SK-N-SH (cell line): ENCODE results near the gene RALY. TPM values are rescaled to one million over a fixed set of nuclear protein-coding genes. Genes with fewer than 3 reads are reported as not detected.

Experiments
- CTCF ChIA-PET: fragments of 300-600, 350-600 bp; formaldehyde crosslinking; extraction: SDS; loops from one replicate; lab custom pipeline; 2021; lab: Yijun Ruan, JAX
- POLR2A ChIA-PET: fragments of 350-600 bp; sonication (Branson Sonifier 250); formaldehyde crosslinking; extraction: SDS; loops from one replicate; lab custom pipeline; 2020; ENCODE audit warnings: antibody characterized with exemption, inconsistent platforms; lab: Yijun Ruan, JAX
- DNase-seq: peaks from one replicate; pipeline ENCODE4 v3.0.0; 2012
- H2AFZ ChIP-seq: fragments of 200-600 bp; sonication (generic); 2 replicates; pipeline ENCODE4 v1.8.1; 2016; ENCODE audit warnings: antibody characterized with exemption, mild to moderate bottlenecking, low read depth
- H3F3A ChIP-seq: fragments of 200-600 bp; sonication (generic); replicated peaks from 2 replicates; pipeline ENCODE3; 2016; ENCODE audit warnings: antibody characterized with exemption, mild to moderate bottlenecking; ENCODE audit not compliant: insufficient read depth
- H3K27ac ChIP-seq, 2 experiments: fragments of 200-500 bp in 1 of 2; fragments of 200-600 bp in 1 of 2; sonication (Bioruptor generic) in 1 of 2; sonication (generic), shearing (Covaris generic) in 1 of 2; 2 replicates each; pipeline versions ENCODE4 v1.5.1 to v1.6.1; 2014 to 2016; ENCODE audit warnings: low read depth in 2 of 2, inconsistent platforms in 1 of 2, low read length in 1 of 2, mild to moderate bottlenecking in 1 of 2, mixed read lengths in 1 of 2
- H3K27me3 ChIP-seq: fragments of 200-600 bp; sonication (generic), shearing (Covaris generic); 2 replicates; pipeline ENCODE4 v1.6.1; 2016; ENCODE audit warnings: mixed run types; ENCODE audit not compliant: insufficient read depth
- H3K36me3 ChIP-seq, 2 experiments: fragments of 200-500 bp in 1 of 2; fragments of 200-600 bp in 1 of 2; sonication (Bioruptor generic) in 1 of 2; sonication (generic) in 1 of 2; replicated peaks in 1 of 2; 2 replicates each; pipeline versions ENCODE3 to v1.5.1; 2014 to 2016; ENCODE audit warnings: low read length in 1 of 2, mild to moderate bottlenecking in 1 of 2; ENCODE audit not compliant: insufficient read depth in 2 of 2, control insufficient read depth in 1 of 2
- H3K4me1 ChIP-seq, 2 experiments: fragments of 200-500 bp in 1 of 2; fragments of 200-600 bp in 1 of 2; sonication (Bioruptor generic) in 1 of 2; sonication (generic), shearing (Covaris generic) in 1 of 2; 2 replicates each; pipeline versions ENCODE4 v1.5.1 to v1.6.1; 2014 to 2016; ENCODE audit warnings: low read depth in 1 of 2, low read length in 1 of 2, mixed run types in 1 of 2; ENCODE audit not compliant: insufficient read depth in 2 of 2, control insufficient read depth in 1 of 2
- H3K4me2 ChIP-seq: fragments of 200-600 bp; sonication (generic), shearing (Covaris generic); 2 replicates; pipeline ENCODE4 v1.6.1; 2017; ENCODE audit warnings: mixed run types
- H3K4me3 ChIP-seq, 2 experiments: fragments of 200-500 bp in 1 of 2; fragments of 200-600 bp in 1 of 2; sonication (Bioruptor generic) in 1 of 2; sonication (generic), shearing (Covaris generic) in 1 of 2; 2 replicates each; pipeline versions ENCODE4 v1.5.1 to v1.8.1; 2014 to 2016; ENCODE audit warnings: low read depth in 2 of 2, inconsistent platforms in 1 of 2, low read length in 1 of 2, mild to moderate bottlenecking in 1 of 2, mixed read lengths in 1 of 2, moderate library complexity in 1 of 2
- H3K79me2 ChIP-seq: fragments of 200-600 bp; sonication (generic); 2 replicates; pipeline ENCODE4 v1.8.1; 2017; ENCODE audit warnings: mild to moderate bottlenecking; ENCODE audit not compliant: insufficient read depth
- H3K9ac ChIP-seq: fragments of 200-600 bp; sonication (generic); 2 replicates; pipeline ENCODE4 v1.6.1; 2017; ENCODE audit warnings: mixed run types
- H3K9me2 ChIP-seq: fragments of 200-600 bp; sonication (generic); 2 replicates; pipeline ENCODE4 v1.6.1; 2017; ENCODE audit warnings: mixed run types
- H3K9me3 ChIP-seq: fragments of 200-600 bp; sonication (generic); 2 replicates; pipeline ENCODE4 v1.6.1; 2017; ENCODE audit warnings: mixed run types, mild to moderate bottlenecking, moderate library complexity
- H4K20me1 ChIP-seq: fragments of 200-600 bp; sonication (generic); 2 replicates; pipeline ENCODE4 v1.6.1; 2017; ENCODE audit warnings: mild to moderate bottlenecking, mixed run types; ENCODE audit not compliant: insufficient read depth
- CHD2 ChIP-seq: fragments of 150-350 bp; IDR thresholded peaks from 2 replicates; pipeline ENCODE4 v1.6.1; 2018; ENCODE audit warnings: low read length; ENCODE audit not compliant: partially characterized antibody
- CTCF ChIP-seq: fragments of 200-600 bp; sonication (generic); IDR thresholded peaks from 2 replicates; pipeline ENCODE4 v1.6.1; 2017; ENCODE audit warnings: antibody characterized with exemption, mild to moderate bottlenecking, moderate library complexity
- ELF1 ChIP-seq: IDR thresholded peaks from 2 replicates; pipeline ENCODE4 v1.4.0; 2012
- FOSL2 ChIP-seq: IDR thresholded peaks from 2 replicates; pipeline ENCODE4 v1.4.0; 2012; ENCODE audit warnings: low read depth, mild to moderate bottlenecking, moderate library complexity, borderline replicate concordance
- FOXM1 ChIP-seq: IDR thresholded peaks from 2 replicates; pipeline ENCODE4 v1.4.0; 2012; ENCODE audit warnings: low read depth, mild to moderate bottlenecking
- GABPA ChIP-seq: IDR thresholded peaks from 2 replicates; pipeline ENCODE4 v1.4.0; 2012; ENCODE audit warnings: low read depth, mild to moderate bottlenecking
- GATA2 ChIP-seq: sonication (generic); formaldehyde crosslinking; IDR thresholded peaks from 2 replicates; pipeline ENCODE4 v1.5.0; 2020; ENCODE audit warnings: mild to moderate bottlenecking, missing genetic modification reagents
- JUND ChIP-seq: IDR thresholded peaks from 2 replicates; pipeline ENCODE4 v1.4.0; 2012
- MAX ChIP-seq: IDR thresholded peaks from 2 replicates; pipeline ENCODE4 v1.4.0; 2012; ENCODE audit warnings: low read depth
- MEF2A ChIP-seq: IDR thresholded peaks from 2 replicates; pipeline ENCODE4 v1.4.0; 2012; ENCODE audit warnings: low read depth, borderline replicate concordance
- MXI1 ChIP-seq: IDR thresholded peaks from 2 replicates; pipeline ENCODE4 v1.6.1; 2012; ENCODE audit warnings: mild to moderate bottlenecking, low read depth, low read length, improper control_type of control experiment
- PBX3 ChIP-seq: IDR thresholded peaks from 2 replicates; pipeline ENCODE4; 2012
- RCOR1 ChIP-seq: fragments of 150-350 bp; IDR thresholded peaks from 2 replicates; pipeline ENCODE4 v1.6.1; 2017; ENCODE audit warnings: antibody characterized with exemption, low read length
- RFX5 ChIP-seq: IDR thresholded peaks from 2 replicates; pipeline ENCODE4 v1.6.1; 2012; ENCODE audit warnings: mild to moderate bottlenecking, improper control_type of control experiment, low read length
- RXRA ChIP-seq: IDR thresholded peaks from 2 replicates; pipeline ENCODE4 v1.4.0; 2012; ENCODE audit warnings: low read depth, mild to moderate bottlenecking, borderline replicate concordance
- SMC3 ChIP-seq: IDR thresholded peaks from 2 replicates; pipeline ENCODE4 v1.6.1; 2012; ENCODE audit warnings: low read depth, low read length, improper control_type of control experiment
- TAF1 ChIP-seq: IDR thresholded peaks from 2 replicates; pipeline ENCODE4 v1.6.1; 2012; ENCODE audit warnings: low read depth, mild to moderate bottlenecking, low read length, moderate library complexity, borderline replicate concordance
- TCF12 ChIP-seq: IDR thresholded peaks from 2 replicates; pipeline ENCODE4 v1.4.0; 2012
- TEAD4 ChIP-seq: IDR thresholded peaks from 2 replicates; pipeline ENCODE4 v1.4.0; 2012; ENCODE audit warnings: mild to moderate bottlenecking, borderline replicate concordance; ENCODE audit not compliant: insufficient read depth
- USF2 ChIP-seq: fragments of 150-350 bp; IDR thresholded peaks from 2 replicates; pipeline ENCODE4 v1.6.1; 2017; ENCODE audit warnings: antibody characterized with exemption, low read length, low read depth, borderline replicate concordance
- YY1 ChIP-seq: IDR thresholded peaks from 2 replicates; pipeline ENCODE4 v1.4.0; 2012; ENCODE audit warnings: low read depth, mild to moderate bottlenecking
- WGBS: methylation state at CpG from one replicate; pipeline ENCODE4 v1.1.6; 2017; ENCODE audit warnings: low lambda C conversion rate; 5-methylcytosine and 5-hydroxymethylcytosine counted together
- polyA plus RNA-seq, 3 experiments: library from polyadenylated mRNA; depleted of rRNA; stranded (reverse); fragments of >200 nt; gene quantifications; 2 replicates each; pipeline ENCODE4 v1.2.3, GENCODE V29; 2012

The RALY gene
- polyA plus RNA-seq, 1 of the 3 experiments (the other 2 are of a cell fraction) = 130 TPM

GRCh38 chr20:34108616-34109174, 115.0 kb downstream of the RALY start:
- Histone ChIP-seq H2AFZ (no peak overlapping the region), H3K27me3 (no peaks in the 10 kb centered on the region), H3K4me1 (peaks cover 7 to 21% of the 10 kb centered on the region in 2 experiments; a peak in 3 of 4 replicates), H3F3A (peaks cover 16% of the 10 kb centered on the region), H3K27ac (no peak overlapping the region), H3K4me2 (peak overlapping the region; percentile 43), H4K20me1 (peaks cover 74% of the 10 kb centered on the region), H3K9me3 (no peaks in the 10 kb centered on the region), H3K36me3 (peaks cover 42 to 47% of the 10 kb centered on the region in 2 experiments), H3K79me2 (peaks cover 84% of the 10 kb centered on the region), H3K4me3 (no peak overlapping the region), H3K9me2 (no peaks in the 10 kb centered on the region), H3K9ac (no peak overlapping the region)
- ChIA-PET POLR2A (no interaction called here), CTCF (interaction anchor here (1.3 to 1.4 kb wide), 2 partner anchors 12 to 31 kb away, joined by 3 read pairs; no protein-coding TSS in a partner anchor)
- TF ChIP-seq MEF2A (no peak), YY1 (no peak), ELF1 (no peak), TCF12 (no peak), TEAD4 (no peak), CHD2 (no peak)
- DNase-seq = no peak
- WGBS = 88% methylated on average over 4 of the region's 4 CpGs

- no peaks in the 10 kb centered on the region for H3K27me3 ChIP-seq
- H3K9ac ChIP-seq = no peak overlapping the region
- TF ChIP-seq SMC3 (no peak), FOXM1 (no peak), TAF1 (no peak), TCF12 (no peak), MAX (no peak), MEF2A (no peak), TEAD4 (no peak), CTCF (no peak), RXRA (no peak), PBX3 (no peak), GATA2 (CRISPR knock-in tag) (no peak), MXI1 (no peak), USF2 (no peak), FOSL2 (no peak), JUND (no peak), GABPA (no peak), RCOR1 (no peak), RFX5 (no peak)
- TF ChIP-seq, all 33 proteins: peak for 0
- 96% methylated on average over 6 of the region's 6 CpGs for WGBS
- Histone ChIP-seq H3K36me3 (peaks cover 34 to 42% of the 10 kb centered on the region in 2 experiments), H3K4me3 (no peak overlapping the region; a peak in 1 of 4 replicates), H3K9me2 (no peaks in the 10 kb centered on the region), H3K79me2 (peaks cover 76% of the 10 kb centered on the region), H3K4me1 (peaks cover 7 to 21% of the 10 kb centered on the region in 2 experiments; a peak in 3 of 4 replicates), H3F3A (peaks cover 15% of the 10 kb centered on the region), H3K9me3 (no peaks in the 10 kb centered on the region), H2AFZ (no peak overlapping the region), H3K27ac (no peak overlapping the region), H4K20me1 (peaks cover 70% of the 10 kb centered on the region), H3K4me2 (no peak overlapping the region)
- ChIA-PET CTCF (interaction anchor here (1.3 to 1.4 kb wide), 2 partner anchors 13 to 32 kb away, joined by 3 read pairs; no protein-coding TSS in a partner anchor), POLR2A (no interaction called here)
- DNase-seq = no peak
Measured at GRCh38 chr20:34109442-34109841, 115.7 kb downstream of the RALY start.
